RWPE2 (cell line): ENCODE measurements around the gene THEM5.

Experiments used
- ATAC-seq: fragments of 200-7000 bp; cut with Tn5 transposase; 3 replicates; pipeline ENCODE4 v1.9.1; 2021; ENCODE audit warnings: low read depth
- DNase-seq: peaks from one replicate; pipeline ENCODE4 v3.0.0-alpha.2; 2020; ENCODE audit warnings: low spot score
- H3K27ac ChIP-seq: fragments of 450-650 bp; 2 replicates; pipeline ENCODE4 v1.5.1; 2017; ENCODE audit warnings: mild to moderate bottlenecking; ENCODE audit not compliant: poor library complexity, severe bottlenecking
- H3K27me3 ChIP-seq: fragments of 250-450 bp; sonication (Bioruptor Pico); 2 replicates; pipeline ENCODE4 v1.5.1; 2021; ENCODE audit warnings: mild to moderate bottlenecking, moderate library complexity; ENCODE audit not compliant: insufficient read depth, poor library complexity, severe bottlenecking
- H3K36me3 ChIP-seq: fragments of 250-450 bp; sonication (Bioruptor Pico); 2 replicates; pipeline ENCODE4 v1.5.1; 2020; ENCODE audit warnings: low read depth, mild to moderate bottlenecking, moderate library complexity
- H3K4me1 ChIP-seq: fragments of 250-450 bp; sonication (Bioruptor Pico); 2 replicates; pipeline ENCODE4 v1.5.1; 2021; ENCODE audit warnings: mild to moderate bottlenecking, moderate library complexity; ENCODE audit not compliant: insufficient read depth, poor library complexity, severe bottlenecking
- H3K4me3 ChIP-seq: fragments of 250-450 bp; sonication (Bioruptor Pico); 2 replicates; pipeline ENCODE4 v1.5.1; 2021; ENCODE audit warnings: mild to moderate bottlenecking, moderate library complexity; ENCODE audit not compliant: severe bottlenecking
- H3K9me3 ChIP-seq: fragments of 250-450 bp; sonication (Bioruptor Pico); 2 replicates; pipeline ENCODE4 v1.5.1; 2021; ENCODE audit warnings: mild to moderate bottlenecking, moderate library complexity; ENCODE audit not compliant: severe bottlenecking
- TF ChIP-seq, protein P1 (sequence below): fragments of 450-650 bp; IDR thresholded peaks from one replicate; pipeline ENCODE4 v1.5.1; 2017; ENCODE audit warnings: mild to moderate bottlenecking, moderate library complexity; ENCODE audit not compliant: poor library complexity, severe bottlenecking

The THEM5 gene

DNA sequence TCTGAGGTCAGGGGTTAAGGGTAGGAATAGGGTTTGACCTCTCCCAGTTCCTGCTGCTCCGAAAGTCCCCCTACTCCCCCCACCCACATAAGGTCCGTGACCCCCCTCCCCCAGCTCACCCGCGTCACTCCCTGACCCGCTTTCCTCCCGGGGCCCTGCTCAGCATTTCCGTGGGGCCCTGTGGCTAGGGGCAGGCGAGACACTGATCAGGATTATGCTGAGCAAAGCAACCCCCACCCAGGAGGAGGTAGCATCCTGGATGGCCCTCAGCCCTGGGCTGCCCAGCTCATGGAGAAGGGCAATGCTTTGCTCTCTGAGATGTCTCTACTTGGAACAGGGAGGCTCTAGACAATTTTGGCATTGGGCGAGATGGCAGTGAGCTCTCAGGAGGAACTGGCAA, 25.7 kb downstream of the THEM5 start:
- H3K4me3 ChIP-seq, result no peak overlapping the region
- H3K27ac ChIP-seq, result no peak overlapping the region
- H3K36me3 ChIP-seq, result no peaks in the 10 kb centered on the region
- DNase-seq, result no peak
- H3K4me1 ChIP-seq, result peaks cover 24% of the 10 kb centered on the region
- ATAC-seq, result no peak
- no peaks in the 10 kb centered on the region for H3K9me3 ChIP-seq
- TF ChIP-seq, protein P1, sequence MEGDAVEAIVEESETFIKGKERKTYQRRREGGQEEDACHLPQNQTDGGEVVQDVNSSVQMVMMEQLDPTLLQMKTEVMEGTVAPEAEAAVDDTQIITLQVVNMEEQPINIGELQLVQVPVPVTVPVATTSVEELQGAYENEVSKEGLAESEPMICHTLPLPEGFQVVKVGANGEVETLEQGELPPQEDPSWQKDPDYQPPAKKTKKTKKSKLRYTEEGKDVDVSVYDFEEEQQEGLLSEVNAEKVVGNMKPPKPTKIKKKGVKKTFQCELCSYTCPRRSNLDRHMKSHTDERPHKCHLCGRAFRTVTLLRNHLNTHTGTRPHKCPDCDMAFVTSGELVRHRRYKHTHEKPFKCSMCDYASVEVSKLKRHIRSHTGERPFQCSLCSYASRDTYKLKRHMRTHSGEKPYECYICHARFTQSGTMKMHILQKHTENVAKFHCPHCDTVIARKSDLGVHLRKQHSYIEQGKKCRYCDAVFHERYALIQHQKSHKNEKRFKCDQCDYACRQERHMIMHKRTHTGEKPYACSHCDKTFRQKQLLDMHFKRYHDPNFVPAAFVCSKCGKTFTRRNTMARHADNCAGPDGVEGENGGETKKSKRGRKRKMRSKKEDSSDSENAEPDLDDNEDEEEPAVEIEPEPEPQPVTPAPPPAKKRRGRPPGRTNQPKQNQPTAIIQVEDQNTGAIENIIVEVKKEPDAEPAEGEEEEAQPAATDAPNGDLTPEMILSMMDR, result no peak
- H3K27me3 ChIP-seq, result no peaks in the 10 kb centered on the region

DNA sequence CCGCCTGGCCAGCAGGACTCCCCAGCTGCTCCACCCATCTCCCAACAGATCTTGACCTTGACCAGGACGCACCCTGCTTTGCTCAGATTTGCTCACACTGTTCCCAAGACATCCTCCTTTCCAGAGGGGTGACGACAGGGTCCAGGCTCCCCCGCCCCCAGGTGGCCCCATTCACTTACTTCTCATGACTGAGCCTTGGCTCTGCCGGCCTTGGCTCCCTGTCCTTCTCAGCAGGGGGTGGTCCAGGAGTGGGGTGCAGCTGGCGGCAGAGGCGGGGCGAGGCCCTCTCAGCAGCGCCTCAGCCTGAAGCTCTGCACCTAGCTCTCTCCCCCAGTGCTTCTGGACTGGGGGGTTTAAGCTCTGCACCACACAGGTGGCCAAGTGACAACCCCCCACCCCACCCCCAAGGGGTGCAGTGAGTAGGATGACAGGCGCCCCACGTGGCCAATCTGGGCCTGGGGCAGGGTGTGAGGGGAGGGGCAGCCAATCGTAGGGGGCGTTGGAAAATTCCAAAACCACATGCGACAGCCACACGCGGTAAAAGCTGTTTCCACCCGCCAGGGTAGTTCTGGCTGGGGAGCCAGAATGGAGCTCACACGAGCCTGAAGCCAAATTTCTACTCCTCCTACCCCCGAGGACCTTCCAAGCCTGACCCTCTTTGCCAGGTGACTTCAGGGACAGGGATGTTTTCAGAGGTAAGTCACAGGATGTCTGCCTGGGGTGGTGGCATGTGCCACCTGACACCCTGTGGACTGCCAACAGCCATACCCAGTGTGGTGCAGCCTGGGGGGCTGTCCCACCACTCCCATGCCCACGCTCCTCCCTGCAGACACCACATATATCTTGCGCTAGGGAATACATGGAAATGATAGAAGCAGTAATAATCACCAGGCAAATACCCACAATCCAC, 27.5 kb downstream of the THEM5 start:
- Histone ChIP-seq H3K36me3 (no peaks in the 10 kb centered on the region), H3K27ac (no peak overlapping the region), H3K27me3 (no peaks in the 10 kb centered on the region), H3K4me3 (no peak overlapping the region), H3K9me3 (no peaks in the 10 kb centered on the region), H3K4me1 (peaks cover 11% of the 10 kb centered on the region)
- DNase-seq, result no peak
- ATAC-seq, result no peak
- TF ChIP-seq, protein P1, result no peak

DNA sequence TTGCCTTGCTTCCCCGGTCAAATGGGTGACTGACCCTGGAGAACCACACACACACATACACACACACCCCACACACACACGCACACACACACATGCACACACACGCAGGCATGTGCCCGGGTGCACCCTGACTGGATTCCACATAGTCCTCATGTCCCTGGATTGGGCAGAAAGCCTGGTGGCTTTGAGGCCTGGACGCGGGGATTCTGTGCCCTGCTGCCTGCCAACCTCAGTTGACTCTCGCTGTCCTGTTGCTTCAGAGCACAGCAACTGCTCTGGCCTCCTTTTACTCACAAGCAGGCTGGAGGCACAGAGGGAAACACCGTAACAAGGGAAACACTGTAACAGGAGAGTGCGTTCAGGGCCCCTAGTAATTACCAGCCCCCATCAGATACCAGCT, 28.3 kb downstream of the THEM5 start:
- Histone ChIP-seq H3K27me3 (no peaks in the 10 kb centered on the region), H3K36me3 (no peaks in the 10 kb centered on the region), H3K4me3 (no peak overlapping the region), H3K4me1 (peaks cover 13% of the 10 kb centered on the region), H3K27ac (no peak overlapping the region), H3K9me3 (no peaks in the 10 kb centered on the region)
- DNase-seq (no peak), ATAC-seq (no peak)
- TF ChIP-seq, protein P1, result no peak

DNA sequence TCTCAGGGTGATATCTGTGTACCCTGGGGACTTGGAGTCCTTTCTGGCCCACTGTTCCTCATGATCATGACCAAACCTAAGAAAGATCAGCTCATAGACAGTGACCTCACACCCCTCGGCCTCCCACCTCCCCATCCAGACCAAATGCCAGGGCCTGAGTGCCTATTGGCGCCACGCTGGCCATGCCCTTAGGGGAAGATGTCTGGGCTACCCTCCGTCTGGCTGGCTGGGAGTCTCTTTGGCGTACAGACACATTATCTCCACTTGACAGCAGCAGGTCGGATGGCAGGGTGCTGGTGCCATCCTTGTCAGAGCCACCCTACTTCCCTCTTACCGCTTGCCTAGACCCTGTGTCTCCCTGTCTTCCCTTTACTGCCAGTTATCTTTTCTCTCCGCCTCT, 30.3 kb downstream of the THEM5 start:
- TF ChIP-seq, protein P1, result no peak
- H3K4me1 ChIP-seq, result peaks cover 7% of the 10 kb centered on the region
- H3K27ac ChIP-seq, result no peak overlapping the region
- no peak for DNase-seq
- H3K27me3 ChIP-seq, result no peaks in the 10 kb centered on the region
- no peaks in the 10 kb centered on the region for H3K9me3 ChIP-seq
- no peaks in the 10 kb centered on the region for H3K36me3 ChIP-seq
- H3K4me3 ChIP-seq, result no peak overlapping the region
- ATAC-seq, result no peak

DNA sequence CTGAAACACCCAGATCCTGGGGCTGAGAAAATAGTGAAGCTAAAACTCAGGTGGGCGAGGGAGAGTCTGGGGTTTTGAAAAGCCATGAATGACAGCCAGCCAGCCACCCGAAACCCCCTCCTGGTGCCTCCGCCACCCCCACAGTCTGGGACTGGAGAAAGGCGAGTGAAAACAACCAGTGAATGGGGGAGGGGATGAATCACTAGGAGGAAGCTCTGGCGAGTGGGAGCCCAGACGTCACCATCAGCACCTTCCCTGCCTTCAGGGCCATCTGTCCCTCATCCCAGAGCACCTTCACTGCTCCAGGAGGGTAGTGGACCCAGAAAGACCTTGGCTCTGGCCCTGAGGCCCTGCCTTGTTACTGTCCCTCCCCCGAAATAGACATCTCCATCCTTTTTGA, 31.1 kb downstream of the THEM5 start:
- H3K27me3 ChIP-seq, result no peaks in the 10 kb centered on the region
- H3K9me3 ChIP-seq, result no peaks in the 10 kb centered on the region
- ATAC-seq (no peak), DNase-seq (no peak)
- no peak overlapping the region for H3K4me3 ChIP-seq
- TF ChIP-seq, protein P1, result no peak
- H3K27ac ChIP-seq, result no peak overlapping the region
- no peaks in the 10 kb centered on the region for H3K36me3 ChIP-seq
- peaks cover 7% of the 10 kb centered on the region for H3K4me1 ChIP-seq
